ENCODE results near the gene RPSA.

DNA sequence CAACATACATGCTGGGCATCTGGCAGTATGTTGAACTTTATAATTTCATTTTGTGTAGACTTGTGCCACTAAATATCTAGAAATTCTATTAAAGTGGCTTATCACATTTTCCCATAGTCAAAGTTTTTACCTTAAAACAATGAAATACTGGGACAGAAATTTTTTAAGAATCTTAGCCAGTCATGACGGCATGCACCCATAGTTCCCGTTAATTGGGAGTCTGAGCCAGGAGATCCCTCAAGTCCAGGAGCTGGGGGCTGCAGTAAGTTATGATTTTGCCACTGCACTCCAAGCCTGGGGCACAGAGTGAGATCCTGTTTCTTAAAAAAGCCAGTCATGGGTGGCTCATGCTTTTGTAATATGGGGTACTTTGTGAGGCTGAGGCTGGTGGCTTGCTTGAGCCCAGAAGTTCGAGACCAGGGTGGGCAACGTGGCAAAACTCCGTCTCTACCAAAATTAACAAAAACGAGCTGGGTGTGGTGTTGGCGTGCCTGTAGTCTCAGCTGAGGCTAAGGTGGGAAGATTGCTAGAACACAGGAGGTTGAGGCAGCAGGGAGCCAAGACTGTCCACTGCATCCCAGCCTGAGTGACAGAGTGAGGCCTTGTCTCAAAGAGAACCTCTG, 3.1 kb downstream of the RPSA start:
- no peak for TF ChIP-seq POLR2A (IDR thresholded peaks at IDR 0.05; ENCODE audit: low read length)
- no peak for TF ChIP-seq GATA1 (IDR thresholded peaks at IDR 0.05; ENCODE audit: low read depth, low read length)

Data from erythroblast (primary cell).